Amniotic stem cell (primary cell): ENCODE results near the gene CA5B.
"Not testable (repeated sequence)": the region's sequence is repeated elsewhere in the genome, so short reads cannot be mapped to it uniquely, and the experiment has no call there.

ENCODE experiments used
- DNase-seq: peaks from one replicate; lab custom pipeline; 2025; lab: John Stamatoyannopoulos, UW

Gene CA5B

GRCh38 chrX:15748841-15749240, 10.8 kb downstream of the CA5B start:
- no peak for DNase-seq

GRCh38 chrX:15749642-15750610, 11.9 kb downstream of the CA5B start:
- DNase-seq: no peak

GRCh38 chrX:15750611-15751154, 12.6 kb downstream of the CA5B start:
- no peak for DNase-seq

GRCh38 chrX:15751155-15751819, 13.2 kb downstream of the CA5B start:
- DNase-seq: no peak

- DNase-seq: no peak
Measured at GRCh38 chrX:15755091-15755490, 17.0 kb downstream of the CA5B start.

- DNase-seq: no peak
Measured at GRCh38 chrX:15758140-15758539, 20.1 kb downstream of the CA5B start.

GRCh38 chrX:15759886-15760285, 21.8 kb downstream of the CA5B start:
- not testable (repeated sequence) for DNase-seq

GRCh38 chrX:15761564-15762191, 23.6 kb downstream of the CA5B start:
- peak; percentile 1 for DNase-seq

- DNase-seq: no peak
Measured at GRCh38 chrX:15769300-15769954, 31.4 kb downstream of the CA5B start.

- DNase-seq: no peak
Measured at GRCh38 chrX:15781961-15782699, 44.1 kb downstream of the CA5B start.

- no peak for DNase-seq
Measured at GRCh38 chrX:15785176-15785750, 47.2 kb downstream of the CA5B start.

GRCh38 chrX:15786915-15787314, 48.8 kb downstream of the CA5B start:
- DNase-seq: no peak

GRCh38 chrX:15789979-15790768, 52.1 kb downstream of the CA5B start, which contains the start of gene ZRSR2:
Gene ZRSR2 (plus strand): TSS chrX:15790484. CDS start chrX:15790496, 12 bp downstream.
- DNase-seq: peak; percentile 77

- no peak for DNase-seq
Measured at GRCh38 chrX:15790769-15791290, 52.8 kb downstream of the CA5B start.

GRCh38 chrX:15797707-15798106, 59.6 kb downstream of the CA5B start:
- no peak for DNase-seq

- DNase-seq: no peak
Measured at GRCh38 chrX:15804563-15804962, 66.5 kb downstream of the CA5B start.

- DNase-seq: no peak
Measured at GRCh38 chrX:15808254-15808653, 70.2 kb downstream of the CA5B start.

GRCh38 chrX:15812192-15812938, 74.3 kb downstream of the CA5B start:
- no peak for DNase-seq

GRCh38 chrX:15813416-15813815, 75.3 kb downstream of the CA5B start:
- DNase-seq: no peak
